Heart left ventricle (tissue), 13 donors: ENCODE measurements around the gene CTDSP2.

Experiments used
- CTCF ChIP-seq, 12 donors: fragments of 200-600 bp; sonication (generic) in 4 of 12; IDR thresholded peaks; one replicate each; pipeline versions ENCODE4 v1.5.0 to v1.8.0; 2018 to 2022; ENCODE audit warnings: antibody characterized with exemption in 12 of 12, mild to moderate bottlenecking in 5 of 12
- POLR2A ChIP-seq, 2 donors: fragments of 450-650 bp; IDR thresholded peaks; one replicate each; pipeline ENCODE4 v1.6.1; 2017; ENCODE audit warnings: antibody characterized with exemption in 2 of 2, mild to moderate bottlenecking in 2 of 2, moderate library complexity in 2 of 2
- donor health status: ischemic (EF 13 %, LVEDD 7.1; RV severe dilation, severe dysfunction).
- donor health status: DM: no; HTN: yes; CAD: no.
- donor health status: DM: no; HTN: no; CAD: no.
- donor health status: ischemic (EF 25% LVEDD 6.9; RV normal size, moderate dysfunction).
- donor health status: ischemic (EF 25% LVEDD 5.7; RV mildly dilated, moderate dysfunction).
- donor health status: ischemic (EF 35%, LVEDD 5.7; RV mildly dilated, moderate dysfunction).
- donor health status: nonischemic (EF 11% LVEDD 7.7; RV severe dilation, severe dysfunction).
- donor health status: DM: yes; HTN: yes; CAD: no.
- donor health status: PGD.
- donor health status: ischemic (EF 29% LVEDD 5.4; RV normal size, mild dysfunction).
- donor health status: nonischemic (EF 23%, LVEDD 6.1; RV moderate dilation, normal function).

GRCh38 chr12:57872362-57872761 is 25.8 kb upstream of the CTDSP2 start:
- no peak for TF ChIP-seq CTCF (IDR thresholded peaks at IDR 0.05)
- no peak for TF ChIP-seq POLR2A (IDR thresholded peaks at IDR 0.05)
